Measurements from ENCODE around the gene N4BP3.

GRCh38 chr5:178080056-178080455, 33.3 kb upstream of the N4BP3 start:
- TF ChIP-seq CTCF (IDR thresholded peaks at IDR 0.05) (no peak), EP300 (IDR thresholded peaks at IDR 0.05) (no peak), POLR2A (IDR thresholded peaks at IDR 0.05) (no peak), POLR2AphosphoS5 (IDR thresholded peaks at IDR 0.05) (no peak)
